HEK293 (cell line): ENCODE measurements around the gene ADAMTS14.

ENCODE experiments used
- CTCF ChIP-seq: fragments of 450-650 bp; formaldehyde crosslinking; IDR thresholded peaks from 2 replicates; pipeline ENCODE4 v1.5.1; 2016; ENCODE audit warnings: missing biosample characterization, missing genetic modification characterization
- PRDM6 ChIP-seq: fragments of 450-650 bp; formaldehyde crosslinking; IDR thresholded peaks from 2 replicates; pipeline ENCODE4 v1.5.1; 2017; ENCODE audit warnings: missing biosample characterization, missing genetic modification characterization
- ZNF777 ChIP-seq: fragments of 450-650 bp; formaldehyde crosslinking; IDR thresholded peaks from 2 replicates; pipeline ENCODE4 v1.5.1; 2017; ENCODE audit warnings: missing biosample characterization, missing genetic modification characterization, borderline replicate concordance

GRCh38 chr10:70685455-70685911 lies 13.2 kb downstream of the ADAMTS14 start:
- TF ChIP-seq CTCF (tag by site-specific recombination) (no peak), PRDM6 (tag by site-specific recombination) (no peak), ZNF777 (tag by site-specific recombination) (no peak)
